Measurements from ENCODE around the gene SLC6A6.

Gene SLC6A6

GRCh38 chr3:14402304-14402811, at the start of gene SLC6A6:
SLC6A6 (plus strand) TSS chr3:14402606; CDS start chr3:14443635, 41,029 bp downstream.
- DNase-seq, result peak; percentile 81 to 91

GRCh38 chr3:14353502-14353901, 48.9 kb upstream of the SLC6A6 start:
- DNase-seq, result no peak

- DNase-seq, result no peak
These were observed 44.9 kb upstream of the SLC6A6 start for GRCh38 chr3:14357463-14357862.

- no peak for DNase-seq
These were observed 43.8 kb upstream of the SLC6A6 start for GRCh38 chr3:14358426-14359211.

- no peak for DNase-seq
These were observed 43.1 kb upstream of the SLC6A6 start for GRCh38 chr3:14359348-14359747.

- no peak for DNase-seq
These were observed 42.1 kb upstream of the SLC6A6 start for GRCh38 chr3:14360123-14360881.

- DNase-seq, result no peak
These were observed 41.2 kb upstream of the SLC6A6 start for GRCh38 chr3:14361068-14361677.

- DNase-seq, result no peak
These were observed 39.5 kb upstream of the SLC6A6 start for GRCh38 chr3:14362890-14363289.

GRCh38 chr3:14363379-14363778, 39.0 kb upstream of the SLC6A6 start:
- no peak for DNase-seq

- no peak for DNase-seq
These were observed 38.4 kb upstream of the SLC6A6 start for GRCh38 chr3:14363991-14364390.

- no peak for DNase-seq
These were observed 37.7 kb upstream of the SLC6A6 start for GRCh38 chr3:14364580-14365292.

GRCh38 chr3:14366248-14366647, 36.2 kb upstream of the SLC6A6 start:
- DNase-seq, result no peak

- DNase-seq, result no peak
These were observed 35.2 kb upstream of the SLC6A6 start for GRCh38 chr3:14366915-14367823.

GRCh38 chr3:14368146-14368545, 34.3 kb upstream of the SLC6A6 start:
- DNase-seq, result no peak

GRCh38 chr3:14368885-14369284, 33.5 kb upstream of the SLC6A6 start:
- DNase-seq, result no peak

- no peak for DNase-seq
These were observed 32.4 kb upstream of the SLC6A6 start for GRCh38 chr3:14369675-14370669.

- no peak for DNase-seq
These were observed 31.5 kb upstream of the SLC6A6 start for GRCh38 chr3:14370720-14371572.

- peak; percentile 18 to 24 for DNase-seq
These were observed 30.6 kb upstream of the SLC6A6 start for GRCh38 chr3:14371573-14372474.

Measured in NCI-H187 (cell line).